RWPE1 (cell line): ENCODE measurements around the gene OR2AT4.
"Not testable (repeated sequence)": the region's sequence is repeated elsewhere in the genome, so short reads cannot be mapped to it uniquely, and the experiment has no call there.

Experiments
- CTCF ChIA-PET: fragments of 350-600 bp; sonication (Branson Sonifier 250); formaldehyde crosslinking; extraction: SDS; loops from one replicate; lab custom pipeline; 2021; lab: Yijun Ruan, JAX
- POLR2A ChIA-PET: fragments of 400-600 bp; formaldehyde crosslinking; extraction: SDS; loops from one replicate; lab custom pipeline; 2020; ENCODE audit warnings: antibody characterized with exemption; ENCODE audit not compliant: low non-redundant PET; lab: Yijun Ruan, JAX
- DNase-seq: peaks from one replicate; pipeline ENCODE4 v3.0.0; 2012; ENCODE audit warnings: low spot score
- H3K27ac ChIP-seq: fragments of 450-650 bp; 2 replicates; pipeline ENCODE4 v1.5.1; 2017
- CTCF ChIP-seq: fragments of 450-650 bp; conservative IDR thresholded peaks from 2 replicates; pipeline ENCODE4 v1.5.1; 2017; ENCODE audit warnings: low read depth, mild to moderate bottlenecking

OR2AT4 gene

DNA sequence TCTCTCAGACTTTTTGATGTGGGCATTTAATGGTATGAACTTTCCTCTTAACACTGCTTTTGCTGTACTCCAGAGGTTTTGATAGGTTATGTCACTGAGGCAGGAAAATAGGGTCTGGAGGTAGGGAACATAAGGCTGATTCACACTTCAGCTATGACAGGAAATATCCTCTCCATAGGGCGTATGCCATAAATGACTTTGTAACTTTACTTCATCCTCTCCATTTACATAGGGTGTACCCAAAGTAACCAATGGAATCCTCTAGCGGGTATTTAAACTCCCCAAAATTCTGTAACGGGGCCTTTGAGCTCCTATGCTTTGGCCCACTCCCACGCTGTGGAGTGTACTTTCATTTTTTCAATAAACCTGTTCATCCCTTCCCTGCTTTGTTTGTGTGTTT is 49.5 kb downstream of the OR2AT4 start:
- H3K27ac ChIP-seq = no peak overlapping the region
- ChIA-PET CTCF (interaction anchor here (0.6 kb wide), 1 partner anchor 321 kb away, joined by 4 read pairs; no protein-coding TSS in a partner anchor), POLR2A (no interaction called here)
- TF ChIP-seq CTCF = no peak
- DNase-seq = no peak

DNA sequence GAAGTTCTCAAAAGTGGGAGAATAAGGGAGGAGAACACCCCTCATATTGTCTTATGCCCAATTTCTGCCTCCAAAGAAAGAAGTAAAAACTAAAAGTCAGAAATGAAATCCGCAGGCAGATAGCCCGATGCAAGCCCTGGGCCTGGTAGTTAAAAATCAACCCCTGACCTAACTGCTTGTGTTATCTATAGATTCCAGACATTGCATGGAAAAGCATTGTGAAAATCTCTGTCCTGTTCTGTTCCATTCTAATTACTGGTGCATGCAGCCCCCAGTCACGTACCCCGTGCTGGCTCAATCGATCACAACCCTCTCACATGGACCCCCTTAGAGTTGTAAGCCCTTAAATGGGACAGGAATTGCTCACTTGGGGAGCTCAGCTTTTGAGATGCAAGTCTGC is 50.0 kb downstream of the OR2AT4 start:
- DNase-seq, H3K27ac ChIP-seq, POLR2A ChIA-PET: not testable (repeated sequence)
- CTCF ChIA-PET = interaction anchor here (0.6 kb wide), 1 partner anchor 320 kb away, joined by 4 read pairs; no protein-coding TSS in a partner anchor

- CTCF ChIA-PET, POLR2A ChIA-PET, H3K27ac ChIP-seq, DNase-seq: not testable (repeated sequence)
Measured at GRCh38 chr11:75044381-75045170, 52.1 kb downstream of the OR2AT4 start.

DNA sequence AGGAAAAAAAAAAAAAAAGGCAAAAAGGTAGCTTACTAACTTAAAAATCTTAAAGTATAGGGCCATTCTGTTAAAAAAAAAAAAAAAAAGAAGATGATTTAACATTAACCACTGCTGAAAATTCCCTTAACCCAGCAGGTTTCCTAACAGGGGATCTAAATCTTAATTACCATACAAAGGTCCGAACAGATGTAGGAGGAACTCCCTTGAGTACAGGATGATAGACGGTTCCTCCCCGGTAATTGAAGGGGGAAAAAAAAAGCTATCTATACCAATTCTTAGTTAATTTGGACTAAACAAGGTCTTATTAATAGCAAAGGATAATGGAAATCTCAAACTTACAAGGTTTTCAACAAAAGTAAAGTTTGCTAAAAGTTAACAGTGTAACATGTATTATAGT is 54.9 kb downstream of the OR2AT4 start:
- POLR2A ChIA-PET, H3K27ac ChIP-seq, CTCF ChIA-PET, DNase-seq: not testable (repeated sequence)

- ChIA-PET POLR2A (no interaction called here), CTCF (no interaction called here)
- no peak for DNase-seq
- no peak for TF ChIP-seq CTCF
- no peak overlapping the region for H3K27ac ChIP-seq
Measured at GRCh38 chr11:75041263-75041662, 55.4 kb downstream of the OR2AT4 start.

GRCh38 chr11:75040167-75040770 is 56.4 kb downstream of the OR2AT4 start:
- ChIA-PET CTCF (no interaction called here), POLR2A (no interaction called here)
- H3K27ac ChIP-seq = no peak overlapping the region
- no peak for DNase-seq
- TF ChIP-seq CTCF = no peak

DNA sequence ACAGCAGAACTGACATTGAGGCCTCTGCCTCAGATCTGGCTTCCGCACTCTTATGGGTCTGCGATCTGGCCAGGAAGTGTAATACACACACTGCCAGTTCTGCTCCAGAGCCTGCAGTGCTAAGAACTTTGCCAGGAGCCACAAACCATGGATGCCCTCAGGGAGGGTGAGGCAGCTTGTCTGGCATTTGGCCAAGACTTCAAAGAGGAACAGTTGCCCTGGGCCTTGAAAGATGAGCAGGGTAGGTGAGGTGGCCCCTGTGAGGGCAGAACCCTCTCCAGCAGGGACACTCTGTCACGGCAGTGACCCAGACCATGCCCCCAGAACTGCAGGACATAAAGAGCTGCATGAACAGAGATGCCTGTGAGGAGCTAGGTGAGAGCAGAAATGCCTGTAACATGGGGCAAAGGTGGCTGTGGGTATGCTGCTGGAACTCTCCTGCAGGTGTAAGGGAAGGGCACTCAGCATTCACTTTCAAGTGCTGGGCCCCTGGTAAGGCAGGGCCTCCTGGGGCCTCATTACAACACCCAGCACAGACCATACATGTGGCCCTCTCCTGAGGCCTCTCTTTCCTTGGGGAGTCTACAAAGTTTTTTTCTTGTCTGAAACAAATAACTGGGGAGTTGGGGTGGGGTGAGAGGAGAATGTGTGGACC is 60.6 kb downstream of the OR2AT4 start:
- no peak overlapping the region for H3K27ac ChIP-seq
- no peak for TF ChIP-seq CTCF
- ChIA-PET CTCF (interaction anchor here (0.5 to 0.7 kb wide), 3 partner anchors 12 to 206 kb away, joined by 3 to 4 read pairs (median 3); no protein-coding TSS in a partner anchor), POLR2A (no interaction called here)
- DNase-seq = peak; percentile 17
